GM19240 (cell line): ENCODE data around the gene STIP1.
"Not testable (repeated sequence)": the region's sequence is repeated elsewhere in the genome, so short reads cannot be mapped to it uniquely, and the experiment has no call there.

Experiments
- DNase-seq: peaks from one replicate; pipeline ENCODE4 v3.0.0; 2011; ENCODE audit warnings: low spot score; ENCODE audit not compliant: insufficient read length

STIP1 gene

DNA sequence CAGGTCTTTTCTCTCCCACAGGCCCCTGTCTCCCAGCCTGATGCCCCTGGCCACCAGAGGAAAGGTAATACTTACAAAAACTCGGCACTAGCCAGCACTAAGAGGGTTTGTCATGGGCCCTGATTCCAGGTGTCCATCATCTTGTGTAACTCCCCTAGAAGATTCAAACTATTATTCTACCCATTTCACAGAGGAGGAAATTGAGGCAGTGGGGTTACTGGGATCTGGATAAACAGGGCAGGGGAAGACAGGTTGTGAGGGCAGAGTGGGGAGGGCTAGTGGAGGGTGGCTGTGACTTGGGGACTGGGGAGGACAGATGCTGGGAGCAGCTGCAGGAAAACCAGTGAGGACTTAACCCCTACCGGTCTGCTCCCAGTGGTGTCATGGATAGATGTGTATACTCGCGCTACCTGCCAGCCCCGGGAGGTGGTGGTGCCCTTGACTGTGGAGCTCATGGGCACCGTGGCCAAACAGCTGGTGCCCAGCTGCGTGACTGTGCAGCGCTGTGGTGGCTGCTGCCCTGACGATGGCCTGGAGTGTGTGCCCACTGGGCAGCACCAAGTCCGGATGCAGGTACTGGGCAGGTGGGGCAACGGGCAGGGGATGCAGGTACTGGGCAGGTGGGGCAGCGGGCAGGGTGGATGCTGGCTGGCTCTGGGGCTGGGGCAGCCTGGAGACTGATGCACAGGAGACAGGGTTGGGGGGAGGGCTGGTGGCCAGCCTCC, 49.6 kb downstream of the STIP1 start:
- no peak for DNase-seq

DNA sequence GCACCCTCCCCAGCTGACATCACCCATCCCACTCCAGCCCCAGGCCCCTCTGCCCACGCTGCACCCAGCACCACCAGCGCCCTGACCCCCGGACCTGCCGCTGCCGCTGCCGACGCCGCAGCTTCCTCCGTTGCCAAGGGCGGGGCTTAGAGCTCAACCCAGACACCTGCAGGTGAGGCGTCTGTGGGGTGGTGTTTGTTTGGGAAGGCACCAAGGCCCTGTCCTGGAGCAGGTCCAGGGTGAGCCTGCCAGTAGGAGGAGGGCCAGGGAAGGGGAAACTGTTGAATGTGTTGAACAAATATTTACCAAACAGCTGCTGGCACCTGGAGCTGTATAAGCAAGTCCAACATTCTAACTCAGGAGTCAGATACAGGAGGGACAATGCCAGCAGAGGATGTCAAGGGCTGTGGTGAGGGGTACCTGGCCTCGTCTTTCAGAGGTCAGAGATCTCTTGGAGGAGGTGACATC, 51.5 kb downstream of the STIP1 start:
- DNase-seq, result no peak

DNA sequence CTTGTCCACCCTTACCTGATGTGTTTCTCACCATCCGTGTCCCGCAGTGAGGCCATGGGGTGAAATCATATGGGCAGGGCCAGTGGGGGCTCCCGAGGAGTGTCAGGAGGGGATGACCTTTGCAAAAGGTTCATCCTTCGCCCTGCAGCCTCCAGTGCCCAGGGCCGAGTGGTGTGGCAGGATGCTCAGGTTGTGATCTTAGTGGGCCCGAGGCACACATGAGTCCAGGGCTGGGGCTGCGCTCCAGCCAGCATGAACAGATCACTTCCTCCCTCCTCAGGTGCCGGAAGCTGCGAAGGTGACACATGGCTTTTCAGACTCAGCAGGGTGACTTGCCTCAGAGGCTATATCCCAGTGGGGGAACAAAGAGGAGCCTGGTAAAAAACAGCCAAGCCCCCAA, 52.1 kb downstream of the STIP1 start:
- no peak for DNase-seq

DNA sequence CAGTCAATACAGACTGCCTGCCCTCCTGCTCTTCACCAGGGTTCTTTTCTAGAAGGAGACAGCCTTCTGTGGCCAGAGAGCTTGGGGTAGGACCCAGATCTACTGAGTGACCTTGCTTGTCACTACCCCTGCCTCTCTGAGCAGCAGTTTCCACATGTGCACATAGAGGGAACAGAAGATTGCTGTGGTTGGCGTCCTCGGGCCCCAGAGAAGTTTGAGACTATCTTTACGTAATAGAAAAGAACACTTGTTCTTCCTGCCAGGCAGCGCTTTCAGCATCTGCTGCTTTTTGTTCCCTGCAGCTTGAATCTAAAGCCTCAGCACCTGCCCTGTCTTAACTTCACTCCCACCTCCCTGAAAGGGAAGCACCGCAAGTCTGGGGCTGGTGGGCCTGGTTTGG, 53.0 kb downstream of the STIP1 start:
- DNase-seq, result no peak

DNA sequence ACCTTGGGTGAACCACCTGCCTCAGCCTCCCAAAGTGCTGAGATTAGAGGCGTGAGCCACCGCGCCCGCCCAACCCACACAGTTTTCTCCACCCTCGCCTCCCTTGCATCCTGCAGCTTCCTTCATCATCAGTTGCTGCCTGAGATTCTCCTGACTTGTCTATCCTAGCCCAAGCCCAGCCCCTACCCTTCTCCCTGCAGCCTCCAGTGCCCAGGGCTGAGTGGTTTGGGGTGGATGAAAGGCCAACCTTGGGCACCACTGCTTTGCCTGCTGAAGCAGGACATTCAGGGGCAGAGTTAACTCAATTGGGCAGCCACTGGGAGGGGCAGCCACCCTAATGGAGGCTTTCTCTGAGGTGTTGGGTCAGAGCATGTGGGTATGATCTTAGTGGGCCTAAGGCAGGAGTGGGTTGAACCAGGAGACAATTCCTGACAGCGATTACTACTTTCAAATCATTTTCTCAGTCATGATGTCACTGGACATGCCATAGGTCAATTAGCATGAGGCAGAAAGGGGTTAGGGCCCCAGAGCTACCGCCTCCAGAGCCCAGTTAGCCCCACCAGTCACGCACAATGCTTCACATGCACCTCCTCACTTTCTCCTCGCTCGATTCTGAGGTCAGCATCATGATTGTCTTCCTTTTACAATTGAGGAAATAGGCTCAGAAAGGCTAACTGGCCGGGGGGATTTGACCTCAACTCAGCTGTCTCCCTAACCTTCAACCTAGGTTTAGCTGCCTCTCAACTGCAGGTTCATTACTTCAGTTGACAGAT, 53.9 kb downstream of the STIP1 start:
- DNase-seq, result no peak

GRCh38 chr11:64240435-64241240, 54.7 kb downstream of the STIP1 start, which contains the start of gene FKBP2:
Gene FKBP2, plus strand, starts transcription at chr11:64241095. Its CDS starts 1,293 bp downstream, at chr11:64242388.
- peak; percentile 94 for DNase-seq

DNA sequence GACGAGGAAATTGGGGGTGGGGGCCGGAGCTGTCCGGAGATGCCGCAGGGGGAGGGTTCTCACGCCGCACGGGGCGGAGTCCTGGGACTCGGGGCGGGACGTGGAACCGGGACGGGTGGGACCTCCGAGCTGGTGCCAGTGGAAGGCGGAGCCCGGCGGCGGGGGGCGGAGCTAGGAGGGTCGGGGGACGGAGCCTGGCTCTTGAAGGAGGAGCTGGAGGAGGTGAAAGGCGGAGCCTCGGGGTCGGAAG, 55.2 kb downstream of the STIP1 start:
- DNase-seq, result no peak

- DNase-seq, result peak; percentile 85
Observed at GRCh38 chr11:64241491-64242374, 55.8 kb downstream of the STIP1 start.

DNA sequence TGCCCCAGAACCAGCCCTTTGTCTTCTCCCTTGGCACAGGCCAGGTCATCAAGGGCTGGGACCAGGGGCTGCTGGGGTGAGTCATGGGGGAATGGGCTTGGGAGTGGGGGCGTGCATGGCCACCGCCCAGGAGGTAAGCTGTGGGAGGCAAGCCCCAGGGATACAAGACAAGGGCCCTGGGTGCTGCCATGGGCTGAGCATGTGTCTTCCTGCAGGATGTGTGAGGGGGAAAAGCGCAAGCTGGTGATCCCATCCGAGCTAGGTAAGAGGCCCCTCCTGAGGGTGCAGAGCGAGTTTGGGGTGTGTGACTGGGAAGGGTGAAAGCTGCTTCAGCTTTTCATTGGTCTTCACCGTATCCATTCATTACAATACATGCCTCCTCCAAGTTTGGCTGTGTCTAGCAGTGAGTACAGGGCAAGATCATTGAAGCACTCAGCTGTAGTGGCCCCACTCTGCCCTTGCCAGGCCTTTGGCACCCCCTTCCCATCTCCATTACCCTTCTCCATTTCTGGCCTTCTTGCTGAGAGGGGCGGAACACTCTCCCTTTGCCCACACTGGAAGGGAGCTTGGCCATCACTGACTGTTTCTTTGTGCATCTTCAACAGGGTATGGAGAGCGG, 57.4 kb downstream of the STIP1 start:
- DNase-seq, result no peak

GRCh38 chr11:64244107-64244506, 58.1 kb downstream of the STIP1 start:
- DNase-seq, result no peak

GRCh38 chr11:64244966-64245365, 59.0 kb downstream of the STIP1 start:
- no peak for DNase-seq

DNA sequence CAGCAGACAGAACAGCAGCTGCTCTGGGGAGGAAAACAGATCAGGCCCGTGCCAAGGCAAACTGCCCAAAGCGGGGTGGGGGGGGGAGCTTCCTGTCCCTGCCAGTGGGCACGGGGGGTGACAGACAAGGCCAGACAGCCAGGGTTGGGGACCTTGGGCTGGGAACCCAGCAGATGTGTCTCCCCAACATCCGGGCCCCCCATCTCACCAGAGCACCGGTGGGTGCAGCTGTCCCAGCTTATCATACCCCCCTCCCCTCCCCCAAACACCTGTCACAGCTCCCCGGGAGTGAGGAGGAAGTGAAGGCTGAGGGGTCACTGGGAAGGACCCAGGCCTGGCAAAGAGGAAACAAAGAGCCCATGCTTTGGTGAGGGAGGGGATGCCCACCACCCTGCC, 59.4 kb downstream of the STIP1 start:
- DNase-seq, result no peak

- DNase-seq, result no peak
Observed at GRCh38 chr11:64245797-64246620, 60.0 kb downstream of the STIP1 start.

- not testable (repeated sequence) for DNase-seq
Observed at GRCh38 chr11:64246621-64246870, 60.6 kb downstream of the STIP1 start.

DNA sequence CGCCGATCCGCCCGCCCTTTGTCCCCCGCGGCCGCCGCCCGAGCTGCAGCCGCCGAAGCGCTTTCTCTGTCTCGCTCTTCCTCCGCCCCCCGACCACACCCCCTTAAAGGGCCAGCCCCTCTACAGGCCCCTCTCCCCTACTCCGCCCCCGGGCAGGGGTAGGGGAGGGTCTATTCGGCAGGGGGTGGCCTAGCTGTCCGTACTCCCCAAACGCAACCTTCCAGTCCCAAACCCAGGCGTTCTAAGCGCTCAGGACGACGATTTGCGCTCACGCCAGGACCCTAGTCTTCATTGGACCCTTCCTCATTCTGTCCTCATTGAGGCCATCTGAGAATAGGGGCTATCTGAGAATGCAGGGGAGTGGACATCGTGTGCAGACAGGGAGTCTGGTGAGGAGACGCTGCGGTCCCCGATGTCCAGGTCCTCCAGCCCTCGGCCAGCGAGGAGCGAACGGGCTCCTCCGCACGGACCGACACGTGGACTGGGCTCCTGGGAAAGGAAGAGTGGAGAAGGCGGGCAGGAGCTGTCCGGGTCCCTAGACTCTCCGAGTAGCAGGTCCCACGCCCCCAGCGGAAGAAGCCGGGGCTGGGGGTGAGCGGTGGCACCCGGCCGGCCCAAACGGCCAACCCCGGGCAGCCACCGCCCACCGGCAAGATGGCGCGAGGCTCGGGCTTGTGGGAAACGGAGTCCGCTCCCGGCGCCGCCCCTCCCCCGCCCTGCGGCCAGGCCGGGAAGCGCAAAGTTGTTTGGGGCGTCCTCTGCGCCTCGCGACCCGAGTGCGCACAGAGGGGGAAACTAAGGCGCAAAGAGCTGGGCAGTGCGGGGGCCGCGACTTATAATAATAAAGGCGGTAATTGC, 61.1 kb downstream of the STIP1 start, which contains the start of gene PPP1R14B:
TSS of gene PPP1R14B (minus strand) at position 73 of the 858 bp plus-strand sequence. CDS start 270 bp downstream, outside the sequence.
- peak; percentile 83 for DNase-seq

- no peak for DNase-seq
Observed at GRCh38 chr11:64247729-64248531, 62.0 kb downstream of the STIP1 start.

DNA sequence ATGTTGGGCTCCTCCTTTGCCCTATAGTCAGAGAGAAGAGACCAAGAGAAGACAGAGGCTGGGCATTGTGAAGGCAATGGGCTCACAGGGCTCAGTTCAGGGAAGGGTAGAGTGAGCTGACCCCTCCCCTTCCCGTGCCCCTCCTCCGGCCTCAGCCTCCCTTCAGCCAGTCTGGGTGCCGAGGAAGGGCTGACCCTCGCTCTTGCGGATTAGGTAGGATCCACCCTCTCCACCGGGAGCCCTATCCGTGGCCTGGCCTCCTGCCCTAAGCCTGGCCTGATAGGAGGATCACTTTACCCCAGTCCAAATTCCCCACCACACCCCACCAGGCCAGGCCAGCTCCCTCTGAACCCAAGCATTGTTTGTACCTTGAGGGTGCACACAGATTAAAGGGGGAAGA, 62.6 kb downstream of the STIP1 start:
- DNase-seq, result no peak

DNA sequence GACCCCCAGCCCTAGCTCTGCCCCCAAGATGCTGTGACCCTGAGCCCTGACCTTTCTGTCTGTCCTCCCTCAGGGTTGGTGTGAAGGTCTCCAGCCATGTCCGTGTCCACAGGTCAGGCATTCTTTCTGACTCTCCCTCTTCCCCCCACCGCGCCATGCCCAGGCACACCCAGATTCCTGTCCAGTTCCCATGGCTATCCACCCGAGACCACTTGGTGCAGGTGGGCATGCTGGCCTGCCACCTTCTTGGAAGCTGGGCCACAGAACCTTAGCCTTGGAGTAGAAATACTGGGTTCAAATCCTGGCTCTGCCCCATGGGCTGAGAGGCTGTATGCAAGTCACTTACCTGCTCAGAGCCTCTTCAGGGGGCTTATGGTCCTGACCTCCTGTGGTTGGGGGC, 63.1 kb downstream of the STIP1 start:
- DNase-seq, result no peak
